ENCODE results near the gene RPL35A. TPM values are rescaled to one million over a fixed set of nuclear protein-coding genes. Genes with fewer than 3 reads are reported as not detected.

RPL35A gene
- total and polyA plus RNA-seq, 9 of the 15 experiments (the other 6 are each of a cell fraction or from before 2014, with no cell fraction given): 1,475 to 2,942 (median 2,367) TPM

- TF ChIP-seq ZNF395 (CRISPR knock-in tag; IDR thresholded peaks at IDR 0.05) (no peak), ZBTB12 (CRISPR knock-in tag; IDR thresholded peaks at IDR 0.05) (peak; percentile 83), CAMTA2 (CRISPR knock-in tag; conservative IDR thresholded peaks at IDR 0.05) (no peak), HCFC1 (IDR thresholded peaks at IDR 0.05; ENCODE audit: low read depth, low read length) (peak; percentile 66), XRCC4 (IDR thresholded peaks at IDR 0.05; ENCODE audit: extremely low read depth, insufficient read depth, insufficient read length) (no peak), ZFP1 (CRISPR knock-in tag; IDR thresholded peaks at IDR 0.05) (no peak), ARID3B (CRISPR knock-in tag; IDR thresholded peaks at IDR 0.05; ENCODE audit: borderline replicate concordance) (no peak), RBM17 (IDR thresholded peaks at IDR 0.05; ENCODE audit: borderline replicate concordance, low read depth, low read length) (no peak), ZNF408 (CRISPR knock-in tag; IDR thresholded peaks at IDR 0.05; ENCODE audit: low read depth) (no peak), BRF1 (IDR thresholded peaks at IDR 0.05; ENCODE audit: borderline replicate concordance, extremely low read depth, insufficient read length) (no peak), DACH1 (IDR thresholded peaks at IDR 0.05; ENCODE audit: partially characterized antibody) (peak; percentile 56), TARDBP (IDR thresholded peaks at IDR 0.05) (no peak; the same call in 1 of the 2 replicates)
- TF ChIP-seq, protein P1, sequence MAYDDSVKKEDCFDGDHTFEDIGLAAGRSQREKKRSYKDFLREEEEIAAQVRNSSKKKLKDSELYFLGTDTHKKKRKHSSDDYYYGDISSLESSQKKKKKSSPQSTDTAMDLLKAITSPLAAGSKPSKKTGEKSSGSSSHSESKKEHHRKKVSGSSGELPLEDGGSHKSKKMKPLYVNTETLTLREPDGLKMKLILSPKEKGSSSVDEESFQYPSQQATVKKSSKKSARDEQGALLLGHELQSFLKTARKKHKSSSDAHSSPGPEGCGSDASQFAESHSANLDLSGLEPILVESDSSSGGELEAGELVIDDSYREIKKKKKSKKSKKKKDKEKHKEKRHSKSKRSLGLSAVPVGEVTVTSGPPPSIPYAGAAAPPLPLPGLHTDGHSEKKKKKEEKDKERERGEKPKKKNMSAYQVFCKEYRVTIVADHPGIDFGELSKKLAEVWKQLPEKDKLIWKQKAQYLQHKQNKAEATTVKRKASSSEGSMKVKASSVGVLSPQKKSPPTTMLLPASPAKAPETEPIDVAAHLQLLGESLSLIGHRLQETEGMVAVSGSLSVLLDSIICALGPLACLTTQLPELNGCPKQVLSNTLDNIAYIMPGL (CRISPR knock-in tag; IDR thresholded peaks at IDR 0.05): no peak
- TF ChIP-seq, protein P2, sequence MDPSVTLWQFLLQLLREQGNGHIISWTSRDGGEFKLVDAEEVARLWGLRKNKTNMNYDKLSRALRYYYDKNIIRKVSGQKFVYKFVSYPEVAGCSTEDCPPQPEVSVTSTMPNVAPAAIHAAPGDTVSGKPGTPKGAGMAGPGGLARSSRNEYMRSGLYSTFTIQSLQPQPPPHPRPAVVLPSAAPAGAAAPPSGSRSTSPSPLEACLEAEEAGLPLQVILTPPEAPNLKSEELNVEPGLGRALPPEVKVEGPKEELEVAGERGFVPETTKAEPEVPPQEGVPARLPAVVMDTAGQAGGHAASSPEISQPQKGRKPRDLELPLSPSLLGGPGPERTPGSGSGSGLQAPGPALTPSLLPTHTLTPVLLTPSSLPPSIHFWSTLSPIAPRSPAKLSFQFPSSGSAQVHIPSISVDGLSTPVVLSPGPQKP (CRISPR knock-in tag; IDR thresholded peaks at IDR 0.05): no peak
- TF ChIP-seq, protein P3, sequence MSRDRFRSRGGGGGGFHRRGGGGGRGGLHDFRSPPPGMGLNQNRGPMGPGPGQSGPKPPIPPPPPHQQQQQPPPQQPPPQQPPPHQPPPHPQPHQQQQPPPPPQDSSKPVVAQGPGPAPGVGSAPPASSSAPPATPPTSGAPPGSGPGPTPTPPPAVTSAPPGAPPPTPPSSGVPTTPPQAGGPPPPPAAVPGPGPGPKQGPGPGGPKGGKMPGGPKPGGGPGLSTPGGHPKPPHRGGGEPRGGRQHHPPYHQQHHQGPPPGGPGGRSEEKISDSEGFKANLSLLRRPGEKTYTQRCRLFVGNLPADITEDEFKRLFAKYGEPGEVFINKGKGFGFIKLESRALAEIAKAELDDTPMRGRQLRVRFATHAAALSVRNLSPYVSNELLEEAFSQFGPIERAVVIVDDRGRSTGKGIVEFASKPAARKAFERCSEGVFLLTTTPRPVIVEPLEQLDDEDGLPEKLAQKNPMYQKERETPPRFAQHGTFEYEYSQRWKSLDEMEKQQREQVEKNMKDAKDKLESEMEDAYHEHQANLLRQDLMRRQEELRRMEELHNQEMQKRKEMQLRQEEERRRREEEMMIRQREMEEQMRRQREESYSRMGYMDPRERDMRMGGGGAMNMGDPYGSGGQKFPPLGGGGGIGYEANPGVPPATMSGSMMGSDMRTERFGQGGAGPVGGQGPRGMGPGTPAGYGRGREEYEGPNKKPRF (IDR thresholded peaks at IDR 0.05; ENCODE audit: low read depth, low read length): no peak
- TF ChIP-seq, protein P4, sequence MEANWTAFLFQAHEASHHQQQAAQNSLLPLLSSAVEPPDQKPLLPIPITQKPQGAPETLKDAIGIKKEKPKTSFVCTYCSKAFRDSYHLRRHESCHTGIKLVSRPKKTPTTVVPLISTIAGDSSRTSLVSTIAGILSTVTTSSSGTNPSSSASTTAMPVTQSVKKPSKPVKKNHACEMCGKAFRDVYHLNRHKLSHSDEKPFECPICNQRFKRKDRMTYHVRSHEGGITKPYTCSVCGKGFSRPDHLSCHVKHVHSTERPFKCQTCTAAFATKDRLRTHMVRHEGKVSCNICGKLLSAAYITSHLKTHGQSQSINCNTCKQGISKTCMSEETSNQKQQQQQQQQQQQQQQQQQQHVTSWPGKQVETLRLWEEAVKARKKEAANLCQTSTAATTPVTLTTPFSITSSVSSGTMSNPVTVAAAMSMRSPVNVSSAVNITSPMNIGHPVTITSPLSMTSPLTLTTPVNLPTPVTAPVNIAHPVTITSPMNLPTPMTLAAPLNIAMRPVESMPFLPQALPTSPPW (CRISPR knock-in tag; IDR thresholded peaks at IDR 0.05): peak; percentile 95
These were observed 10.1 kb downstream of the RPL35A start, which contains the start of gene LMLN (continued) for GRCh38 chr3:197959891-197960693.

Data from K562 (cell line).